DOHH2 (cell line): ENCODE results near the gene TMEM131.

Experiments
- EZH2phosphoT487 ChIP-seq: fragments of 200-600 bp; sonication (generic); IDR thresholded peaks from 2 replicates; pipeline ENCODE4 v1.6.1; 2017; ENCODE audit warnings: borderline replicate concordance, mild to moderate bottlenecking, antibody characterized with exemption, low read length, moderate library complexity, mixed read lengths
- TF ChIP-seq, protein P1 (sequence below): fragments of 200-600 bp; sonication (generic); IDR thresholded peaks from one replicate; pipeline ENCODE4 v1.5.1; 2014; ENCODE audit warnings: antibody characterized with exemption, mild to moderate bottlenecking, low read depth, low read length; ENCODE audit not compliant: poor library complexity, severe bottlenecking

DNA sequence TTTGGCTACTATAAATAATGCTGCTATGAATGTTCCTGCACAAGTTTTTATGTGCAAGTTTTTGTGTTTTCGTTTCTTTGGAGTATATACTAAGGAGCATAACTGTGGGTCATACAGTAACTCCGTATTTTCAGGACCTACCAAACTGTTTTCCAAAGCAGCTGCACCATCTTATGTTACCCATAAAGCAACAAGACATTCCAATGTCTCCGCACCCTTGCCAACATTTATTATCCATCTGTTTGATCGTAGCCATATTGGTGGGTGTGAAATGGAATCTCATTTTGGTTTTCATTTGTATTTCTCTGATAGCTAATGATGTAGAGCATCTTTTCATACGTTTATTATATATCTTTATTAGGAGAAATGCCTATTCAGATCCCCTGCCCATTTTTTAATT, 13.8 kb downstream of the TMEM131 start:
- TF ChIP-seq, protein P1, sequence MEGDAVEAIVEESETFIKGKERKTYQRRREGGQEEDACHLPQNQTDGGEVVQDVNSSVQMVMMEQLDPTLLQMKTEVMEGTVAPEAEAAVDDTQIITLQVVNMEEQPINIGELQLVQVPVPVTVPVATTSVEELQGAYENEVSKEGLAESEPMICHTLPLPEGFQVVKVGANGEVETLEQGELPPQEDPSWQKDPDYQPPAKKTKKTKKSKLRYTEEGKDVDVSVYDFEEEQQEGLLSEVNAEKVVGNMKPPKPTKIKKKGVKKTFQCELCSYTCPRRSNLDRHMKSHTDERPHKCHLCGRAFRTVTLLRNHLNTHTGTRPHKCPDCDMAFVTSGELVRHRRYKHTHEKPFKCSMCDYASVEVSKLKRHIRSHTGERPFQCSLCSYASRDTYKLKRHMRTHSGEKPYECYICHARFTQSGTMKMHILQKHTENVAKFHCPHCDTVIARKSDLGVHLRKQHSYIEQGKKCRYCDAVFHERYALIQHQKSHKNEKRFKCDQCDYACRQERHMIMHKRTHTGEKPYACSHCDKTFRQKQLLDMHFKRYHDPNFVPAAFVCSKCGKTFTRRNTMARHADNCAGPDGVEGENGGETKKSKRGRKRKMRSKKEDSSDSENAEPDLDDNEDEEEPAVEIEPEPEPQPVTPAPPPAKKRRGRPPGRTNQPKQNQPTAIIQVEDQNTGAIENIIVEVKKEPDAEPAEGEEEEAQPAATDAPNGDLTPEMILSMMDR: no peak
- no peak for TF ChIP-seq EZH2phosphoT487
